ENCODE measurements around the gene RBM8A.

Gene RBM8A

DNA sequence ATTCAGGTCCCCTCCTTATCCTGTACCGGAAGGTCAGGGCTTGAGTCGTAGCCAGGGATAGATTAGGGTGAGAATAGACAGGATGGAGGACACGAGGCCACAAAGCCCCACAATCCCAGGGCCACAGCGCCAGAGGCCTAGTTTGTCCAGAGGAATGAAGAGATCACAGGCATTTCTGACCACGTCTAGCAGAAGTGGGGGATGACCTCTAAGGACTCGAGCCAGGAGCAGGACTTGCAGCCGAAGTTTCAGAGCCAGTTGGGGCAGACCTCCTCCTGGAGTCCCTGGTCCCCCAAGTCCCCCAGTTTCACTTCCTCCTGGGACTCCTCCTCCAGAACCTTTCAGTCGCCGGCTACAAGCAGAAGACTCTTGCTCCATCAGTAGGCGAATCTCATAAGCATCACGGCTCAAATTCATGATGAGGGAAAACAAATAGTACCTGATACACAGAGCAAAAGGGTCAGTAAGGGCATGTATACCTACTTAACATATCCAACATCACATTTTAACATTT, 15.1 kb downstream of the RBM8A start:
- H3K4me1 ChIP-seq (ENCODE audit: control insufficient read depth, low read length) = peaks cover 7% of the 10 kb centered on the region
- TF ChIP-seq EZH2phosphoT487 (IDR thresholded peaks at IDR 0.05; ENCODE audit: borderline replicate concordance, low read length) = no peak
- TF ChIP-seq, protein P1, sequence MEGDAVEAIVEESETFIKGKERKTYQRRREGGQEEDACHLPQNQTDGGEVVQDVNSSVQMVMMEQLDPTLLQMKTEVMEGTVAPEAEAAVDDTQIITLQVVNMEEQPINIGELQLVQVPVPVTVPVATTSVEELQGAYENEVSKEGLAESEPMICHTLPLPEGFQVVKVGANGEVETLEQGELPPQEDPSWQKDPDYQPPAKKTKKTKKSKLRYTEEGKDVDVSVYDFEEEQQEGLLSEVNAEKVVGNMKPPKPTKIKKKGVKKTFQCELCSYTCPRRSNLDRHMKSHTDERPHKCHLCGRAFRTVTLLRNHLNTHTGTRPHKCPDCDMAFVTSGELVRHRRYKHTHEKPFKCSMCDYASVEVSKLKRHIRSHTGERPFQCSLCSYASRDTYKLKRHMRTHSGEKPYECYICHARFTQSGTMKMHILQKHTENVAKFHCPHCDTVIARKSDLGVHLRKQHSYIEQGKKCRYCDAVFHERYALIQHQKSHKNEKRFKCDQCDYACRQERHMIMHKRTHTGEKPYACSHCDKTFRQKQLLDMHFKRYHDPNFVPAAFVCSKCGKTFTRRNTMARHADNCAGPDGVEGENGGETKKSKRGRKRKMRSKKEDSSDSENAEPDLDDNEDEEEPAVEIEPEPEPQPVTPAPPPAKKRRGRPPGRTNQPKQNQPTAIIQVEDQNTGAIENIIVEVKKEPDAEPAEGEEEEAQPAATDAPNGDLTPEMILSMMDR (IDR thresholded peaks at IDR 0.05; ENCODE audit: low read depth, low read length, poor library complexity, severe bottlenecking) = no peak
- H3K27ac ChIP-seq (ENCODE audit: low read depth, low read length) = no peak overlapping the region
- peaks cover 3% of the 10 kb centered on the region for H3K79me2 ChIP-seq (ENCODE audit: control insufficient read depth, low read length)
- H4K20me1 ChIP-seq (ENCODE audit: control insufficient read depth, insufficient read depth, low read depth, low read length) = no peaks in the 10 kb centered on the region
- no peak overlapping the region for H3K4me3 ChIP-seq (ENCODE audit: low read length)
- no peaks in the 10 kb centered on the region for H3K9me3 ChIP-seq (ENCODE audit: control insufficient read depth, insufficient read depth, low read length)
- no peak overlapping the region for H3K4me2 ChIP-seq (ENCODE audit: low read length)
- H3F3A ChIP-seq (ENCODE audit: control insufficient read depth, insufficient read depth) = peaks cover 10% of the 10 kb centered on the region
- H3K27me3 ChIP-seq (ENCODE audit: control insufficient read depth, low read length) = no peaks in the 10 kb centered on the region
- H3K36me3 ChIP-seq (ENCODE audit: control insufficient read depth, low read length) = peaks cover 48% of the 10 kb centered on the region
- H3K9me2 ChIP-seq (replicated peaks; ENCODE audit: control insufficient read depth, low read length) = no peaks in the 10 kb centered on the region

DNA sequence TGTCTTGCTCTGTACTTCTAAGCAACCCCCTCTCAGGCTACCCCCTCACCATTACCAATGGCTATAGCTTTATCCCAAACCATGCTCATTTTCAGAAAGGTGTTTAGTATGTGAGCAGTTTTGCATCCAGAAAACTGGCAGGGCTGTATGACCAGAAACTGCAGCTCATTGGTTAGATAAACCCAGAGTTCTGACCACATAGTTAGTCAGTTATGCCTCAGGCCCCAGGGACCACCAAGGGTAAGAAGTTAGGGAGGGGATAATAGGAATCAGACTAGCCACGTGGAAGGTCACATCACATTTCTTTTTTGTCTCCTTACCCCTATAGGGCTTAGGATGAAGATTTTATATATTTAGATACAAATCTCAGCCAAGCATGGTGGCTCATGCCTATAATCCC, 18.6 kb downstream of the RBM8A start:
- no peak overlapping the region for H3K4me2 ChIP-seq (ENCODE audit: low read length)
- no peak for TF ChIP-seq EZH2phosphoT487 (IDR thresholded peaks at IDR 0.05; ENCODE audit: borderline replicate concordance, low read length)
- no peaks in the 10 kb centered on the region for H3K9me2 ChIP-seq (replicated peaks; ENCODE audit: control insufficient read depth, low read length)
- peaks cover 33% of the 10 kb centered on the region for H3K36me3 ChIP-seq (ENCODE audit: control insufficient read depth, low read length)
- no peaks in the 10 kb centered on the region for H3K79me2 ChIP-seq (ENCODE audit: control insufficient read depth, low read length)
- no peaks in the 10 kb centered on the region for H3K27me3 ChIP-seq (ENCODE audit: control insufficient read depth, low read length)
- no peak overlapping the region for H3K27ac ChIP-seq (ENCODE audit: low read depth, low read length)
- no peaks in the 10 kb centered on the region for H3K4me1 ChIP-seq (ENCODE audit: control insufficient read depth, low read length)
- peaks cover 10% of the 10 kb centered on the region for H3F3A ChIP-seq (ENCODE audit: control insufficient read depth, insufficient read depth)
- no peaks in the 10 kb centered on the region for H3K9me3 ChIP-seq (ENCODE audit: control insufficient read depth, insufficient read depth, low read length)
- H4K20me1 ChIP-seq (ENCODE audit: control insufficient read depth, insufficient read depth, low read depth, low read length) = no peaks in the 10 kb centered on the region
- H3K4me3 ChIP-seq (ENCODE audit: low read length) = no peak overlapping the region

DNA sequence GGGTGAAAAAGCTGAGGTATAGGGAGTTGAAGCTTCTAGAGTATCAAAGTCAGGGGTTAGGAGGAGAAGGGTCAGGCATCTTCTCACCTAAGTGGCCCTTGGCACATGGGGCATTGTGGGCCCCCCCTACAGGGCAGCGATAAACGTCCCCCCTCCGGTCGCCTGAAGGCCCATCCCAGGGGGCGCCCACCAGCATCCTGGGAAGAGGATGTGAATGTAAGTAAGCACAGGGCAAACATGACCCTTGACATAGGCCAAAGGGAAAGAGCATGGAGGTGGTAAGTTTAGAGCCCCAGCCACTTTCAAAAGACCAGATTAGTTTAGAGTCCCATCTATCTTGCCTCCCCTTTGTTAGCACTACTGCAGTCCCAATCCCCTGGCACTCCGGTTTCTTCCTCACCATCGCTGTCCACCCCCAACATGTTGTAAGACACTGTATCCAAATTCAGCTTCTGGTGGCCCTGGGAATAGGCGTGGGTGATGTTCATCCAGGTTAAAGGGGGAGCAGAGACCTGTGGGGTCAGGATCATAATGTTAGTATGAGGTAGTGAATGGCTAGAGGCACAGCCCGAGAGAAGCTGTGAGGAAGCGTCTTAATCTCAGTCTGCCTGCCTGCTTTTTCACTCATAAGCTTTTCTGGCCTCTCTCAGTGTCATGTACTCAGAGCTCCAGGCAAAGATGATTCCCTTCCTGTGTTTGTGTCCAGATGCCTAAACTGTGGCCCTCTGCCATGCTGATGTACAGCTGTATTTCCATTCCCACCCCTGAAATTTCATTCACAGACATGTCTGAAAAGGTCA, 20.1 kb downstream of the RBM8A start:
- Histone ChIP-seq H3K27ac (ENCODE audit: low read depth, low read length) (no peak overlapping the region), H3K4me1 (ENCODE audit: control insufficient read depth, low read length) (no peaks in the 10 kb centered on the region), H4K20me1 (ENCODE audit: control insufficient read depth, insufficient read depth, low read depth, low read length) (no peaks in the 10 kb centered on the region), H3K4me3 (ENCODE audit: low read length) (no peak overlapping the region), H3K9me2 (replicated peaks; ENCODE audit: control insufficient read depth, low read length) (no peaks in the 10 kb centered on the region), H3K36me3 (ENCODE audit: control insufficient read depth, low read length) (peaks cover 22% of the 10 kb centered on the region), H3F3A (ENCODE audit: control insufficient read depth, insufficient read depth) (peaks cover 10% of the 10 kb centered on the region), H3K27me3 (ENCODE audit: control insufficient read depth, low read length) (no peaks in the 10 kb centered on the region), H3K9me3 (ENCODE audit: control insufficient read depth, insufficient read depth, low read length) (no peaks in the 10 kb centered on the region), H3K79me2 (ENCODE audit: control insufficient read depth, low read length) (no peaks in the 10 kb centered on the region), H3K4me2 (ENCODE audit: low read length) (no peak overlapping the region)
- TF ChIP-seq, protein P1 (IDR thresholded peaks at IDR 0.05; ENCODE audit: low read depth, low read length, poor library complexity, severe bottlenecking) = peak; percentile 11
- no peak for TF ChIP-seq EZH2phosphoT487 (IDR thresholded peaks at IDR 0.05; ENCODE audit: borderline replicate concordance, low read length)
